GM19025 (cell line): Measurements from ENCODE around the gene PIP5K1C.

ENCODE experiments used
- ATAC-seq: cut with Tn5 transposase; IDR thresholded peaks from one replicate; pipeline ENCODE4 v1.9.1; 2021; ENCODE audit warnings: mild to moderate bottlenecking, low read depth, moderate library complexity; ENCODE audit not compliant: unreplicated experiment

PIP5K1C gene

GRCh38 chr19:3612901-3613741, 87.1 kb downstream of the PIP5K1C start:
- ATAC-seq, result no peak

GRCh38 chr19:3612330-3612729, 87.9 kb downstream of the PIP5K1C start:
- no peak for ATAC-seq

- no peak for ATAC-seq
Measured at GRCh38 chr19:3611841-3612240, 88.4 kb downstream of the PIP5K1C start.

GRCh38 chr19:3610745-3611717, 89.2 kb downstream of the PIP5K1C start:
- ATAC-seq, result no peak

GRCh38 chr19:3609779-3610719, 90.2 kb downstream of the PIP5K1C start:
- ATAC-seq, result no peak

GRCh38 chr19:3608750-3609322, 91.4 kb downstream of the PIP5K1C start:
- ATAC-seq, result no peak

GRCh38 chr19:3608079-3608641, 92.1 kb downstream of the PIP5K1C start:
- no peak for ATAC-seq

GRCh38 chr19:3607303-3608078, 92.8 kb downstream of the PIP5K1C start:
- ATAC-seq, result no peak

GRCh38 chr19:3606690-3607289, 93.5 kb downstream of the PIP5K1C start, which contains the start of gene TBXA2R:
TBXA2R (minus strand) TSS chr19:3606875; CDS start chr19:3600634, 6,241 bp downstream.
- ATAC-seq, result no peak

- ATAC-seq, result no peak
Measured at GRCh38 chr19:3606174-3606689, 94.0 kb downstream of the PIP5K1C start.

GRCh38 chr19:3605770-3606169, 94.5 kb downstream of the PIP5K1C start:
- ATAC-seq, result no peak

GRCh38 chr19:3605361-3605760, 94.9 kb downstream of the PIP5K1C start:
- ATAC-seq, result no peak

GRCh38 chr19:3604987-3605343, 95.3 kb downstream of the PIP5K1C start:
- no peak for ATAC-seq

GRCh38 chr19:3604227-3604986, 95.9 kb downstream of the PIP5K1C start:
- ATAC-seq, result no peak

- no peak for ATAC-seq
Measured at GRCh38 chr19:3603121-3603811, 97.0 kb downstream of the PIP5K1C start.

- ATAC-seq, result no peak
Measured at GRCh38 chr19:3601021-3601420, 99.2 kb downstream of the PIP5K1C start.

- ATAC-seq, result no peak
Measured at GRCh38 chr19:3599776-3600187, 100.5 kb downstream of the PIP5K1C start.
